NCI-H524 treated with DMSO at 0.1 percent for 48 hours (cell line): ENCODE measurements around the gene ACSL6.

Experiments used
- DNase-seq: peaks from one replicate; lab custom pipeline; 2025; lab: John Stamatoyannopoulos, UW

Gene ACSL6

GRCh38 chr5:131979816-131980215 lies 31.6 kb downstream of the ACSL6 start:
- no peak for DNase-seq

GRCh38 chr5:131977212-131977604 lies 34.2 kb downstream of the ACSL6 start:
- DNase-seq: no peak

- no peak for DNase-seq
These were observed 34.8 kb downstream of the ACSL6 start for GRCh38 chr5:131976414-131977211.

GRCh38 chr5:131974956-131975726 lies 36.3 kb downstream of the ACSL6 start:
- DNase-seq: no peak

- no peak for DNase-seq
These were observed 36.9 kb downstream of the ACSL6 start for GRCh38 chr5:131974622-131974955.

GRCh38 chr5:131974016-131974415 lies 37.4 kb downstream of the ACSL6 start:
- no peak for DNase-seq

GRCh38 chr5:131973089-131973712 lies 38.3 kb downstream of the ACSL6 start:
- DNase-seq: no peak

GRCh38 chr5:131968396-131968954 lies 43.0 kb downstream of the ACSL6 start:
- no peak for DNase-seq

GRCh38 chr5:131966551-131966950 lies 44.9 kb downstream of the ACSL6 start:
- DNase-seq: no peak

- DNase-seq: no peak
These were observed 45.5 kb downstream of the ACSL6 start for GRCh38 chr5:131965826-131966415.

GRCh38 chr5:131959906-131960305 lies 51.6 kb downstream of the ACSL6 start:
- no peak for DNase-seq

- no peak for DNase-seq
These were observed 52.3 kb downstream of the ACSL6 start for GRCh38 chr5:131959136-131959535.

GRCh38 chr5:131957721-131958441 lies 53.6 kb downstream of the ACSL6 start:
- no peak for DNase-seq

- DNase-seq: no peak
These were observed 57.5 kb downstream of the ACSL6 start for GRCh38 chr5:131953969-131954368.

GRCh38 chr5:131952301-131952857 lies 59.1 kb downstream of the ACSL6 start:
- DNase-seq: no peak

- no peak for DNase-seq
These were observed 60.8 kb downstream of the ACSL6 start for GRCh38 chr5:131950706-131951105.

- DNase-seq: no peak
These were observed 64.0 kb downstream of the ACSL6 start for GRCh38 chr5:131947445-131947844.

GRCh38 chr5:131945551-131946168 lies 65.8 kb downstream of the ACSL6 start, which contains the start of gene MEIKIN:
Gene MEIKIN (minus strand): TSS chr5:131945663. CDS start chr5:131945505, 158 bp downstream.
- no peak for DNase-seq

GRCh38 chr5:131944702-131945550 lies 66.5 kb downstream of the ACSL6 start:
- no peak for DNase-seq

GRCh38 chr5:131943916-131944315 lies 67.5 kb downstream of the ACSL6 start:
- DNase-seq: no peak
